ENCODE results near the gene WDR7. TPM values are rescaled to one million over a fixed set of nuclear protein-coding genes. Genes with fewer than 3 reads are reported as not detected.

WDR7 gene
- total and polyA plus RNA-seq, 2 of the 4 experiments (the other 2 are of a cell fraction) = 3.7 to 23.3 TPM

DNA sequence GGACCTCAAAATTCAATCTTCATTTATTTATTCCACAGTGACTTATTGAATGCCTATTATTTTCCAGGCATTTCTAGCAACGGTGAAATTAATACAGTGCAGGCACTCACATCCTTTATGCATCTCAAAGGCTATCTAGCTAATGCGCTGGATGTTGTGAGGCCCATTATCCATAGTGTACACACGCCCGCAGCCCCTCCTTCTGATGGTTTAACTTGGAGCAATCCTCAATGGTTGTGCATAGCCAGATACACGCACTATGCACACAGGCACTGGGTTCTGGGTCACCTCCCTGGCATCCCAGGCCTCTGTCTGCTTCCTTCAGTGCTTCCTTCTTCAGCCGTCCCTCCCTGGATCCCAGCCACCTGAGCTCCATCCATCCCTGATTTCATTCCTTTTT, 387.2 kb downstream of the WDR7 start:
- POLR2A ChIA-PET (ENCODE audit: unreplicated experiment) = no interaction called here
- CTCF ChIA-PET = no interaction called here
- intact Hi-C loops (cut with micrococcal nuclease) = no loop called here

More for the DNA sequence above, 387.2 kb downstream of the WDR7 start:
- Histone ChIP-seq H4K91ac (ENCODE audit: insufficient read depth, low read depth, low read length) (no peak overlapping the region), H3K9me1 (ENCODE audit: insufficient read depth, low read length) (no peaks in the 10 kb centered on the region), H3K23ac (ENCODE audit: low read depth, low read length) (no peak overlapping the region), H3K4me1 (ENCODE audit: control insufficient read depth, insufficient read depth, low read length) (no peaks in the 10 kb centered on the region), H3K4ac (ENCODE audit: low read depth, low read length) (no peak overlapping the region), H2AFZ (replicated peaks; ENCODE audit: low read length, poor library complexity) (no peak overlapping the region), H4K8ac (ENCODE audit: low read depth in 2 of 2, low read length in 2 of 2) (no peak overlapping the region), H3K79me1 (ENCODE audit: low read depth in 1 of 2, low read length in 2 of 2) (no peaks in the 10 kb centered on the region), H3K36me3 (ENCODE audit: control insufficient read depth, insufficient read depth, low read length) (no peaks in the 10 kb centered on the region), H3K18ac (ENCODE audit: low read depth, low read length) (no peak overlapping the region), H3K27ac (ENCODE audit: insufficient read depth, low read length) (no peak overlapping the region), H2BK15ac (ENCODE audit: low read depth, low read length) (no peak overlapping the region), H3K4me2 (ENCODE audit: low read depth, low read length) (no peak overlapping the region), H3K56ac (ENCODE audit: extremely low read depth, insufficient read depth, low read length) (no peak overlapping the region), H3K27me3 (ENCODE audit: control insufficient read depth, insufficient read depth, low read length) (no peaks in the 10 kb centered on the region; the same call in 1 of the 2 replicates), H3K9me3 (ENCODE audit: control insufficient read depth, insufficient read depth, low read length) (no peaks in the 10 kb centered on the region), H3K4me3 (ENCODE audit: insufficient read depth, low read depth, low read length) (no peak overlapping the region), H2BK120ac (ENCODE audit: low read depth, low read length) (no peak overlapping the region), H4K20me1 (ENCODE audit: insufficient read depth, low read length) (no peaks in the 10 kb centered on the region), H2AK9ac (replicated peaks; ENCODE audit: low read depth, low read length, poor library complexity) (no peak overlapping the region), H2BK5ac (ENCODE audit: low read depth, low read length, poor library complexity, severe bottlenecking) (no peak overlapping the region), H2BK20ac (ENCODE audit: low read depth, low read length) (no peak overlapping the region), H3K14ac (replicated peaks; ENCODE audit: low read depth, low read length) (no peak overlapping the region), H2AK5ac (ENCODE audit: low read depth, low read length) (no peak overlapping the region), H3K9ac (ENCODE audit: low read depth, low read length) (no peak overlapping the region), H4K5ac (ENCODE audit: low read depth, low read length) (no peak overlapping the region)
- DNase-seq (no peak), ATAC-seq (ENCODE audit: low read depth) (no peak)
- WGBS, 2 experiments (ENCODE audit: extremely low coverage in 2 of 2, insufficient read length in 1 of 2) = 75% methylated on average over 6 of the region's 6 CpGs; no CpG with 5 or more reads in 1 of the 2 experiments
- dilution Hi-C loops (cut with HindIII; ENCODE audit: low sequenced_read_pairs, unreplicated experiment) (no loop called here), in situ Hi-C loops (cut with MboI; ENCODE audit: low sequenced_read_pairs) (no loop called here)
- TF ChIP-seq CEBPB (IDR thresholded peaks at IDR 0.05; ENCODE audit: low read depth, low read length) (no peak), MAFK (IDR thresholded peaks at IDR 0.05; ENCODE audit: low read depth, low read length) (no peak), MAZ (IDR thresholded peaks at IDR 0.05; ENCODE audit: borderline replicate concordance, low read depth, low read length) (no peak), SMC3 (IDR thresholded peaks at IDR 0.05; ENCODE audit: low read depth, low read length) (no peak), POLR2A (IDR thresholded peaks at IDR 0.05; ENCODE audit: low read depth, low read length) (no peak), BHLHE40 (IDR thresholded peaks at IDR 0.05; ENCODE audit: low read depth, low read length) (no peak), RAD21 (IDR thresholded peaks at IDR 0.05; ENCODE audit: low read length) (no peak), MXI1 (IDR thresholded peaks at IDR 0.05; ENCODE audit: borderline replicate concordance, low read depth, low read length) (no peak), NFE2L2 (IDR thresholded peaks at IDR 0.05; ENCODE audit: low read depth, low read length) (no peak), RCOR1 (IDR thresholded peaks at IDR 0.05; ENCODE audit: insufficient replicate concordance, low read length) (no peak), RFX5 (IDR thresholded peaks at IDR 0.05; ENCODE audit: low read depth, low read length) (no peak), FOS (IDR thresholded peaks at IDR 0.05; ENCODE audit: low read depth, low read length) (no peak), CHD1 (IDR thresholded peaks at IDR 0.05; ENCODE audit: low read depth, low read length) (no peak)
- TF ChIP-seq, protein P1, sequence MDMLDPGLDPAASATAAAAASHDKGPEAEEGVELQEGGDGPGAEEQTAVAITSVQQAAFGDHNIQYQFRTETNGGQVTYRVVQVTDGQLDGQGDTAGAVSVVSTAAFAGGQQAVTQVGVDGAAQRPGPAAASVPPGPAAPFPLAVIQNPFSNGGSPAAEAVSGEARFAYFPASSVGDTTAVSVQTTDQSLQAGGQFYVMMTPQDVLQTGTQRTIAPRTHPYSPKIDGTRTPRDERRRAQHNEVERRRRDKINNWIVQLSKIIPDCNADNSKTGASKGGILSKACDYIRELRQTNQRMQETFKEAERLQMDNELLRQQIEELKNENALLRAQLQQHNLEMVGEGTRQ (IDR thresholded peaks at IDR 0.05; ENCODE audit: low read depth, low read length) = no peak
- TF ChIP-seq, protein P2, sequence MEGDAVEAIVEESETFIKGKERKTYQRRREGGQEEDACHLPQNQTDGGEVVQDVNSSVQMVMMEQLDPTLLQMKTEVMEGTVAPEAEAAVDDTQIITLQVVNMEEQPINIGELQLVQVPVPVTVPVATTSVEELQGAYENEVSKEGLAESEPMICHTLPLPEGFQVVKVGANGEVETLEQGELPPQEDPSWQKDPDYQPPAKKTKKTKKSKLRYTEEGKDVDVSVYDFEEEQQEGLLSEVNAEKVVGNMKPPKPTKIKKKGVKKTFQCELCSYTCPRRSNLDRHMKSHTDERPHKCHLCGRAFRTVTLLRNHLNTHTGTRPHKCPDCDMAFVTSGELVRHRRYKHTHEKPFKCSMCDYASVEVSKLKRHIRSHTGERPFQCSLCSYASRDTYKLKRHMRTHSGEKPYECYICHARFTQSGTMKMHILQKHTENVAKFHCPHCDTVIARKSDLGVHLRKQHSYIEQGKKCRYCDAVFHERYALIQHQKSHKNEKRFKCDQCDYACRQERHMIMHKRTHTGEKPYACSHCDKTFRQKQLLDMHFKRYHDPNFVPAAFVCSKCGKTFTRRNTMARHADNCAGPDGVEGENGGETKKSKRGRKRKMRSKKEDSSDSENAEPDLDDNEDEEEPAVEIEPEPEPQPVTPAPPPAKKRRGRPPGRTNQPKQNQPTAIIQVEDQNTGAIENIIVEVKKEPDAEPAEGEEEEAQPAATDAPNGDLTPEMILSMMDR (conservative IDR thresholded peaks at IDR 0.05; ENCODE audit: low read depth, low read length) = no peak
- TF ChIP-seq, protein P3, sequence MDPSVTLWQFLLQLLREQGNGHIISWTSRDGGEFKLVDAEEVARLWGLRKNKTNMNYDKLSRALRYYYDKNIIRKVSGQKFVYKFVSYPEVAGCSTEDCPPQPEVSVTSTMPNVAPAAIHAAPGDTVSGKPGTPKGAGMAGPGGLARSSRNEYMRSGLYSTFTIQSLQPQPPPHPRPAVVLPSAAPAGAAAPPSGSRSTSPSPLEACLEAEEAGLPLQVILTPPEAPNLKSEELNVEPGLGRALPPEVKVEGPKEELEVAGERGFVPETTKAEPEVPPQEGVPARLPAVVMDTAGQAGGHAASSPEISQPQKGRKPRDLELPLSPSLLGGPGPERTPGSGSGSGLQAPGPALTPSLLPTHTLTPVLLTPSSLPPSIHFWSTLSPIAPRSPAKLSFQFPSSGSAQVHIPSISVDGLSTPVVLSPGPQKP (IDR thresholded peaks at IDR 0.05; ENCODE audit: borderline replicate concordance, low read depth, low read length) = no peak
- no TSS peak for BruUV-seq (replicated peaks)
